GM23338 (cell line): ENCODE data around the gene CDC42BPA.

Experiments
- EZH2 ChIP-seq: fragments of 200-600 bp; sonication (generic); IDR thresholded peaks from one replicate; pipeline ENCODE4 v1.8.0; 2017; ENCODE audit warnings: antibody characterized with exemption, mild to moderate bottlenecking, low read depth; ENCODE audit not compliant: unreplicated experiment
- EZH2phosphoT487 ChIP-seq: fragments of 200-600 bp; sonication (generic); IDR thresholded peaks from one replicate; pipeline ENCODE4 v1.8.1; 2018; ENCODE audit warnings: antibody characterized with exemption; ENCODE audit not compliant: unreplicated experiment
- NANOG ChIP-seq: IDR thresholded peaks from 2 replicates; pipeline ENCODE4 v1.6.1; 2016; ENCODE audit warnings: antibody characterized with exemption, borderline replicate concordance
- POLR2AphosphoS5 ChIP-seq: IDR thresholded peaks from 2 replicates; pipeline ENCODE4 v1.6.1; 2016; ENCODE audit warnings: antibody characterized with exemption, low read depth
- ZNF331 ChIP-seq: fragments of 250-450 bp; sonication (Bioruptor Pico); IDR thresholded peaks from 2 replicates; pipeline ENCODE4 v1.5.0; 2020; ENCODE audit warnings: low read depth, mild to moderate bottlenecking, moderate library complexity
- TF ChIP-seq, protein P1 (sequence below), 2 experiments: fragments of 200-600 bp in 1 of 2; sonication (generic) in 1 of 2; conservative IDR thresholded peaks; 2 replicates each; pipeline versions ENCODE4 v1.5.1 to v1.6.1; 2016 to 2017; ENCODE audit warnings: antibody characterized with exemption in 2 of 2, low read depth in 2 of 2, mild to moderate bottlenecking in 2 of 2, moderate library complexity in 1 of 2
- TF ChIP-seq, protein P2 (sequence below): IDR thresholded peaks from one replicate; pipeline ENCODE4 v1.6.1; 2018; ENCODE audit warnings: antibody characterized with exemption; ENCODE audit not compliant: unreplicated experiment

DNA sequence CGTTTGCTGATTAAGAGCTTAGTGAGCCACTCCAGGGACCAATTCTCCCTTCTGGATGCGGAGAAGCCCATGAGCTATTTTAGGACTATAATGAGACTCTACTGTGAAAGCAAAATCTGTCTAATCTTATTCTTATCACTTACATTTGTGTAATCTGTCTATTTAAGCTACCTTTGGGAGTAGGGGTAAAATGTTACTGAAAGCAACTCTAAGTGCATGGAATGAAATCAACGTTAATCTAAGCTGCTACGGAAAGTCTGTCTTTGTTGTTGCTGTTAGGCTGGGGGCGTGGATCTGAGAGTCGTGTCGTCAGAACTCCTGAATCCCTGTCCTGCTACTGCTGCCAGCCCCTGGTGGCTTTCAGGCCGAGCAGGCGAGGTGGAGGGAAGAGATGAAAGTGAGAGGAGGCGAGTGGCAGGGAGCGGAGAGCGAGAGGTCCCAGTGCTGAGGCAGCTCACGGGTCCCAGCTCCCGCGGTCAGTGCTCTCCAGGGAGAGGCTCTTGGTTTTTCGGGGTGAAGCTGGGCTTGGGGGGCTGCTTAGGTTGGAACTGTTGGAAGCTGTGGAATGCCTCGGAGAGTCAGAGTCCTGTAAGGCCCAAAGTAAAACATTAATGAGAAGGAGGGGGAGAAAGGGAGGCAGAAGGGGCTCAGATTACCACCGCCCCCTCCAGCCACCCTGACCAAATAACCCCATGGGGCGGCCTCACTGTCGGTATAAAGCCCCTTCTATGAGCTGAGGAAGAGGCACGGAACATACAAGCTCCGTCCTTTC is 324.3 kb downstream of the CDC42BPA start:
- TF ChIP-seq, protein P1, sequence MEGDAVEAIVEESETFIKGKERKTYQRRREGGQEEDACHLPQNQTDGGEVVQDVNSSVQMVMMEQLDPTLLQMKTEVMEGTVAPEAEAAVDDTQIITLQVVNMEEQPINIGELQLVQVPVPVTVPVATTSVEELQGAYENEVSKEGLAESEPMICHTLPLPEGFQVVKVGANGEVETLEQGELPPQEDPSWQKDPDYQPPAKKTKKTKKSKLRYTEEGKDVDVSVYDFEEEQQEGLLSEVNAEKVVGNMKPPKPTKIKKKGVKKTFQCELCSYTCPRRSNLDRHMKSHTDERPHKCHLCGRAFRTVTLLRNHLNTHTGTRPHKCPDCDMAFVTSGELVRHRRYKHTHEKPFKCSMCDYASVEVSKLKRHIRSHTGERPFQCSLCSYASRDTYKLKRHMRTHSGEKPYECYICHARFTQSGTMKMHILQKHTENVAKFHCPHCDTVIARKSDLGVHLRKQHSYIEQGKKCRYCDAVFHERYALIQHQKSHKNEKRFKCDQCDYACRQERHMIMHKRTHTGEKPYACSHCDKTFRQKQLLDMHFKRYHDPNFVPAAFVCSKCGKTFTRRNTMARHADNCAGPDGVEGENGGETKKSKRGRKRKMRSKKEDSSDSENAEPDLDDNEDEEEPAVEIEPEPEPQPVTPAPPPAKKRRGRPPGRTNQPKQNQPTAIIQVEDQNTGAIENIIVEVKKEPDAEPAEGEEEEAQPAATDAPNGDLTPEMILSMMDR (conservative IDR thresholded peaks at IDR 0.05; ENCODE audit: low read depth in 2 of 2) = no peak
- TF ChIP-seq EZH2 = no peak
- no peak for TF ChIP-seq EZH2phosphoT487
- TF ChIP-seq, protein P2, sequence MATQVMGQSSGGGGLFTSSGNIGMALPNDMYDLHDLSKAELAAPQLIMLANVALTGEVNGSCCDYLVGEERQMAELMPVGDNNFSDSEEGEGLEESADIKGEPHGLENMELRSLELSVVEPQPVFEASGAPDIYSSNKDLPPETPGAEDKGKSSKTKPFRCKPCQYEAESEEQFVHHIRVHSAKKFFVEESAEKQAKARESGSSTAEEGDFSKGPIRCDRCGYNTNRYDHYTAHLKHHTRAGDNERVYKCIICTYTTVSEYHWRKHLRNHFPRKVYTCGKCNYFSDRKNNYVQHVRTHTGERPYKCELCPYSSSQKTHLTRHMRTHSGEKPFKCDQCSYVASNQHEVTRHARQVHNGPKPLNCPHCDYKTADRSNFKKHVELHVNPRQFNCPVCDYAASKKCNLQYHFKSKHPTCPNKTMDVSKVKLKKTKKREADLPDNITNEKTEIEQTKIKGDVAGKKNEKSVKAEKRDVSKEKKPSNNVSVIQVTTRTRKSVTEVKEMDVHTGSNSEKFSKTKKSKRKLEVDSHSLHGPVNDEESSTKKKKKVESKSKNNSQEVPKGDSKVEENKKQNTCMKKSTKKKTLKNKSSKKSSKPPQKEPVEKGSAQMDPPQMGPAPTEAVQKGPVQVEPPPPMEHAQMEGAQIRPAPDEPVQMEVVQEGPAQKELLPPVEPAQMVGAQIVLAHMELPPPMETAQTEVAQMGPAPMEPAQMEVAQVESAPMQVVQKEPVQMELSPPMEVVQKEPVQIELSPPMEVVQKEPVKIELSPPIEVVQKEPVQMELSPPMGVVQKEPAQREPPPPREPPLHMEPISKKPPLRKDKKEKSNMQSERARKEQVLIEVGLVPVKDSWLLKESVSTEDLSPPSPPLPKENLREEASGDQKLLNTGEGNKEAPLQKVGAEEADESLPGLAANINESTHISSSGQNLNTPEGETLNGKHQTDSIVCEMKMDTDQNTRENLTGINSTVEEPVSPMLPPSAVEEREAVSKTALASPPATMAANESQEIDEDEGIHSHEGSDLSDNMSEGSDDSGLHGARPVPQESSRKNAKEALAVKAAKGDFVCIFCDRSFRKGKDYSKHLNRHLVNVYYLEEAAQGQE = no peak
- no peak for TF ChIP-seq POLR2AphosphoS5
- TF ChIP-seq NANOG = no peak
- no peak for TF ChIP-seq ZNF331 (CRISPR knock-in tag)
